CD4-positive, alpha-beta T cell treated with Interleukin-6 for 4 hours (primary cell): ENCODE results near the gene ARID4B.
"Not testable (repeated sequence)": the region's sequence is repeated elsewhere in the genome, so short reads cannot be mapped to it uniquely, and the experiment has no call there.

Experiments used
- DNase-seq: peaks from one replicate; pipeline ENCODE4 v3.0.0-alpha.2; 2020; ENCODE audit warnings: mixed read lengths

The ARID4B gene, protein sequence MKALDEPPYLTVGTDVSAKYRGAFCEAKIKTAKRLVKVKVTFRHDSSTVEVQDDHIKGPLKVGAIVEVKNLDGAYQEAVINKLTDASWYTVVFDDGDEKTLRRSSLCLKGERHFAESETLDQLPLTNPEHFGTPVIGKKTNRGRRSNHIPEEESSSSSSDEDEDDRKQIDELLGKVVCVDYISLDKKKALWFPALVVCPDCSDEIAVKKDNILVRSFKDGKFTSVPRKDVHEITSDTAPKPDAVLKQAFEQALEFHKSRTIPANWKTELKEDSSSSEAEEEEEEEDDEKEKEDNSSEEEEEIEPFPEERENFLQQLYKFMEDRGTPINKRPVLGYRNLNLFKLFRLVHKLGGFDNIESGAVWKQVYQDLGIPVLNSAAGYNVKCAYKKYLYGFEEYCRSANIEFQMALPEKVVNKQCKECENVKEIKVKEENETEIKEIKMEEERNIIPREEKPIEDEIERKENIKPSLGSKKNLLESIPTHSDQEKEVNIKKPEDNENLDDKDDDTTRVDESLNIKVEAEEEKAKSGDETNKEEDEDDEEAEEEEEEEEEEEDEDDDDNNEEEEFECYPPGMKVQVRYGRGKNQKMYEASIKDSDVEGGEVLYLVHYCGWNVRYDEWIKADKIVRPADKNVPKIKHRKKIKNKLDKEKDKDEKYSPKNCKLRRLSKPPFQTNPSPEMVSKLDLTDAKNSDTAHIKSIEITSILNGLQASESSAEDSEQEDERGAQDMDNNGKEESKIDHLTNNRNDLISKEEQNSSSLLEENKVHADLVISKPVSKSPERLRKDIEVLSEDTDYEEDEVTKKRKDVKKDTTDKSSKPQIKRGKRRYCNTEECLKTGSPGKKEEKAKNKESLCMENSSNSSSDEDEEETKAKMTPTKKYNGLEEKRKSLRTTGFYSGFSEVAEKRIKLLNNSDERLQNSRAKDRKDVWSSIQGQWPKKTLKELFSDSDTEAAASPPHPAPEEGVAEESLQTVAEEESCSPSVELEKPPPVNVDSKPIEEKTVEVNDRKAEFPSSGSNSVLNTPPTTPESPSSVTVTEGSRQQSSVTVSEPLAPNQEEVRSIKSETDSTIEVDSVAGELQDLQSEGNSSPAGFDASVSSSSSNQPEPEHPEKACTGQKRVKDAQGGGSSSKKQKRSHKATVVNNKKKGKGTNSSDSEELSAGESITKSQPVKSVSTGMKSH (N-terminal part only)

DNA sequence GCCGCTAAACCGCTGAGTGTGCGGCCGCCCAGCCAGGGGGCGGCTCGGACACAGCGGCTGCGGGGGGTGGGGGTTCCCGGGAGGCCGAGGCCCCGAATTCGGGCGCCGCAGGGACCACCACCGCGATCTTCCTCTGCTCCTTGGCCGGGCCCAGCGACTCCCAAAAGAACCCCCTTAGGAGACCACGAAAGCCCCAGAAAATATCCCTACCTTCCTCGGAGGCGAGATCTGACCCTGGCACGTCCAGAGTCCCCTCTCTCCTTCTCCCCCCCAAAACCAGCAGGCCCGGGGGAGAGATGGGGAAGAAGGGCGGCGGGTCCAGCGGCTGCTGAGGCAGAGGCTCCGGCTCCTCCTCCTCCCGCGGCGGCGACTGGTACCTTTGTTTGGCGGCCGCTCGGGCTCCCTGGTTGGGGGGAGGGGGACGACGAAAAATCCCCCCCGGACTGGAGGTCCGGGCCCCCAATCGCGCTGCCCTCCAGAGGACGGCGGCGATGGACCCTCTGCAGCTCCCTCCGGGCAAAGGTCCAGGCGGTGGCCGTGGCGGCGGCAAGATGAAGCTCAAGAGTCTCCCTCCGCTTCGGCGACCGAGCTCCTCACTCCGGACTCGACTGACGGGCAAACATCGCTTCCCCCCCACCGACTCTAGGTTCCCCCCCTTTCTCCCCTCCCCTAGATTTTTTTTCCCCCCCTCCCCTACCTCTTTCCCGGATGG lies at the start of gene ARID4B:
Gene ARID4B (minus strand): TSS at position 621 of the 712 bp plus-strand sequence. CDS start 1,260 bp downstream, outside the sequence.
- DNase-seq, result peak; percentile 6

DNA sequence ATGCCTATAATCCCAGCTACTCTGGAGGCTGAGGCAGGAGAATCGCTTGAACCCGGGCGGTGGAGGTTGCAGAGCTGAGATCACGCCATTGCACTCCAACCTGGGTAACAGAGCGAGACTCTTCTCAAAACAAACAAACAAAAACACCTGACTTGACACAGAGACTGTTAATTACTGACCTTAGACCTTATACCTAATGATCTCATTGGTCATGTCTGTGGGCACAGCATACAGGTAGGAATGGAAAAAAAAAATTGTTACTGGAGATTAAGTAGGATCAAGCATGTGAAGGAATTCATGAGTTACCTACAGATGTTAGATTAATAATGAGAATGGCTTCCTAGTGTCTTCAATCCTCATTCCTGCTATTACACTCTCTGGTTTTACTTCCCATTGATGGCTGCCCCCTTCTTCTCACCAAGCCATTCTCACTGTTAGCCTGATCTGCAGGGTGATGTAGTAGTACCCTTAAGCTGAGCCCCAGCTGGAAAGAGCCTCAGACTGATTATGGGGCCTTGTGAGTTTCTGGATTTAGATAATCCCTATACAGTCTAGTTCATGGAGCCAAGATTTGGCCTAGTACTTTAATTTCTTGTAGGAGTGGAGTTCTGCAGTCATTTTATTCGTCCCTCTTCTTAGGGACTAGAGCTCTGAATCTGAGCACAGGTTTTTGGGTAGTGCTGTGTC lies 48.1 kb upstream of the ARID4B start:
- no peak for DNase-seq

DNA sequence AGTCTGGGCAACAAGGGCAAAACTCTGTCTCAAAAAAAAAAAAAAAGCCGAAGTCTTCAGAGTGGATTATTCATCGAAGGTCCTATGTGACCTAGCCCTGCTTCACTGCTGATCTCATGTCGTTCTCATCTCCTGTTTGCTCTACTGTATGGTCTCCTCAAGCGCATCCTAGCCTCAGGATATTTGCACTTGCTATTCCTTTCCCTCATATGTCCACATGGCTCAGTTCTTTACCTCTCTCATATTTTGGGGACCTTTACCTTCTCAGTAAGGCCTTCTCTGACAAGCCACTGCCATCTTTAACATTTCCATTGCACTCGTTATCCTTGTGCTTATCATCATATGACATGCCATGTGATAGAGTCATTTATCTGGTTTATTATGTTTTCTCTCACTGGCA lies 41.8 kb upstream of the ARID4B start:
- no peak for DNase-seq

DNA sequence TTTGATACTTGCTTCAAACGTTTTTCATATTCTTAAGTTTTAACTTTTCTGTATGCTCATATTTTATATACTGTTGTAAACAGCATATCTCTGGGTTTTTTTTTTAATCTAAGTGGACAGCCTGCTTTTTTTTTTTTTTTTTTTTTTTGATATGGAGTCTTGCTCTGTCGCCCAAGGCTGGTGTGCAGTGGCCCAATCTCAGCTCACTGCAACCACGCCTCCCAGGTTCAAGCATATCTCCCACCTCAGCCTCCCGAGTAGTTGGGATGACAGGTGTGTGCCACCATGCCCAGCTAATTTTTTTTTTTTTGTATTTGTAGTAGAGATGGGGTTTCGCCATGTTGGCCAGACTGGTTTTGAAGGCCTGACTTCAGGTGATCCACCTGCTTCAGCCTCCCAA lies 40.4 kb upstream of the ARID4B start:
- DNase-seq, result no peak

DNA sequence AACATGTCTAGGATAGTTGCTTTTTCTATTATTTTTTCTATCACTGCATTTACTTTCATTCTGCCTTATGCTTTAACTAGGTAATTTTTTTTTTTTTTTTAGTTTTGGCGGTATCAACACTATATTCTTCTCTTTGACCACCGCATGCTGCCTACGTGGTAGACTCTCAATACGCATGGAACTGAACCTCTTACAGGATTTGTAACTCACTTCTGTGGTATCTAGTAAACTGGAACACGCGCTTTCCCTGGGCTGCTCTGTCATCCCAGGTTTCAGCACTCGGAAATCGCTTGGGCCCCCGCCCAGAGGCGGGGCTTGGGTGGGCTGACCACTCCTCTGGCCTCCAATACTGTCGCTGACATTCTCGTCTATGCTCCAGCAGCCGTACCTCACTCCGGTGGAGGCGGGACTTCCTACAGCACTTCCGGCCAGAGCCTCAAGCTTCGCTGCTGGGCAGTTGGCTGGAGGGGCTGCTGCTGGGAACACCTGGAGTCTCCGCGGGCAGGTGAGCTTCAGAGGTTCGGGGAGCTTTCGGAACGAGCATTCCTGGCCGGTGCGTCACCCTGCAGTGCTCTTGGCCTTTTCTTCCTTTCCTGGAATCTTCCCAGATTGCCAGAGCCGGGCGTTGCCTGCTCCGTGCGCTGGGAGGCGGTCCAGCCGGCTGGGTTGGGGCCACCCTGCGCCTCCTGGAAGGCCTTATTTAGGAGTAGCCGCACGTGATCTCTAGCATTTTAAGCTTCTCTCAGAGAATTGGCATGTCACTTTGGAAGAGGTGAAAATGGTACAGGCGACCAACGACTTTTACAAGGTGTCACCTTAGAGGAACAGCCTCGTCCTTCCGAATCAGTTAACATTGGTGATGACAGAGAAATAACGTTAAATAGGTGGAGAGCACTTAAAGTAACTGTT lies 39.3 kb upstream of the ARID4B start, which contains the start of gene TBCE:
Gene TBCE (plus strand): TSS at position 428 of the 909 bp plus-strand sequence. CDS start 12,623 bp downstream, outside the sequence.
- peak; percentile 91 for DNase-seq

DNA sequence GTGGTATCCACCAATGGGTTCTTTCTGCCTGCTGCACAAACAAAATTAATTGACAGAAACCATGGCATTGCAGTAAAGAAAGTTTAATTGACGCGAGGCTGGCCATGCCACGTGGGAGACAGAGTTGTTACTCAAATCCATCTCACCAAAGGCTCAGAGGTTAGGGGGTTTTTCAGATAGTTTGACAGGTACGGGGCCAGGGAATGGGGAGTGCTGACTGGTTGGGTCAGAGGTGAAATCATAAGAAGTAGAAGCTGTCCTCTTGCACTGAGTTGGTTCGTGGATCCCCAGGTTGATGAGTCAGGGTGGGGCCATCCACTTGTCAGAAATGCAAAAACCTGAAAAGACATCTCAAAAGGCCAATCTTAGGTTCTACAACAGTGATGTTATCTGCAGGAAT lies 38.3 kb upstream of the ARID4B start:
- DNase-seq, result no peak

DNA sequence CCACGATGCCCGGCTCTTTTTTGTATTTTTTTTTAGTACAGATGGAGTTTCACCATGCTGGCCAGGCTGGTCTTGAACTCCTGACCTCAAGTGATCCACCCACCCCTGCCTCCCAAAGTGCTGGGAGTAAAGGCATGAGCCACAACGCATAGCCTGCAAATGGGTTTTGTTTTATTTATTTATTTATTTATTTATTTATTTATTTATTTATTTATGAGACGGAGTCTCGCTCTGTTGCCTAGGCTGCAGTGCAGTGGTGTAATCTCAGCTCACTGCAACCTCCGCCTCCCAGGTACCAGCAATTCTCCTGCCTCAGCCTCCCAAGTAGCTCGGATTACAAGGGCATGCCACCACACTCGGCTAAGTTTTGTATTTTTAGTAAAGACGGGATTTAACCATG lies 36.2 kb upstream of the ARID4B start:
- DNase-seq, result not testable (repeated sequence)

DNA sequence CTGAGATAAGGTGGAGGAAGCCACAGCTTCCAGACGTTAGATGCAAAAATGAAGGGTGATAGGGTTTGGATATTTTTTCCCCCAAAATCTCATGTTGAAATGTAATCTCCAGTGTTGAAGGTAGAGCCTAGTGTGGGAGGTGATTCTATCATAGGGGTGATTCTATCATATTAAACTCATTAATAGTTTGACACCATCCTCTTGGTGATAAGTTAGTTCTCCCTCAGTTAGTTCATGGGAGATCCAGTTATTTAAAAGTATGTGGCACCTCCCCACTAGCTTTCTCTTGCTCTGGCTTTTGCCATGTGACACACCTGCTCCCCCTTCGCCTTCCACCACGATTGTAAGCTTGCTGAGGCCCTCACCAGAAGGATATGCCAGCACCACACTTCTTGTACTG lies 30.9 kb upstream of the ARID4B start:
- DNase-seq, result no peak

DNA sequence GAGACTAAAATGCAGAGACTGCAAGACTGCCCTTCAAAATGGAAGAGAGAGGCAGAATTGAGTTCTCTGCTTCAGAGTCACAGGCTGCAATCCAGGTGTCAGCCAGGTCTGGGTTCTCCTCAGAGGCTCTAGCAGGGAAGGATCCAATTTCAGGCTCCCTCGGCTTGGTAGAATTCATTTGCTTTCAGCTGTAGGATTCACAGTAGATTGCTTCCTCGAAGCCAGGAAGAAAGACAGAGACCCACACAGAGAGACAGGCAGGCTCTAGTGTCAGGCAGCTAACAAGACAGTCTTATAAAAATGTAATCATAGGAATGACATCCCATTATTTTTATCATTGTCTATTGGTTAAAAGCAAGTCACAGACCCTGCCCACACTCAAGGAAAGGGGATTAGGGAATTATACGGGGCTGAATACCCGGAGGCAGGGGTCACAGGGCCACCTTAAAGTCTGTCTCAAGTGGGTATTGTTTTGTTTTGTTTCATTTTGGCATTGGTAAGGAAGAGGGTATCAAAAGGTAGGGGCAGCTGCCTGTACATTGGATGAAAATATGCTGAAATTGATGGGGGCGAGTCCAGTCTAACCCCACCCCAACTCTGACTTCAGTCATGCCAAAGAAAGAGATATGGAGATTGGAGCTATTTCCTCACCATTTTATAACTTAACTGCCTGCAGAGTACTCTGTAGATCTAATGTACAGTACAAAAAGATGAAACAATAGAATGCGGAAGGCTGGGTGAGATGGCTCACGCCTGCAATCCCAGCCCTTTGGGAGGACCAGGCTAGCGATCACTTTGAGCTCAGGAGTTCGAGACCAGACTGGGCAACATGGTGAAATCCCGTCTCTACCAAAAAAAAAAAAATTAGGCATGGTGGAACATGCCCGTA lies 29.8 kb upstream of the ARID4B start:
- no peak for DNase-seq

DNA sequence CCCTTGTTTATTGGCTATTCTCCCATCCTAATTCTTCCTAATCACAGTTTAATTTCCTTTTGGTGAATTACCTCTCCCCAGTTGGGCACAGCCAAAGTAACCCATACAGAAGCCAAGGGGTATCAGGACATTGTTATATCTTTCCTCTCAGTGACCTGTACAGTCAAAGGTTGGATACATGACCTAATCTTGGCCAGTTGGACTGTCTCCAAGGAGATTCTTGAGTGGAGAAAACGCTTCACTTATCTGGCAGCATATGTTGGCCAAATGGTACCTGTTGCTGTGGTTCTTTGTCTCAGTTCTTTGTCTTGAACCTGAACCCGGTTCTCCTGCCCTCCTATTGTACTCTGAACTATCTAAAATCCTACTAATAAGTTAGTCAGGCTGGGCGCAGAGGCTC lies 23.9 kb upstream of the ARID4B start:
- DNase-seq, result no peak

DNA sequence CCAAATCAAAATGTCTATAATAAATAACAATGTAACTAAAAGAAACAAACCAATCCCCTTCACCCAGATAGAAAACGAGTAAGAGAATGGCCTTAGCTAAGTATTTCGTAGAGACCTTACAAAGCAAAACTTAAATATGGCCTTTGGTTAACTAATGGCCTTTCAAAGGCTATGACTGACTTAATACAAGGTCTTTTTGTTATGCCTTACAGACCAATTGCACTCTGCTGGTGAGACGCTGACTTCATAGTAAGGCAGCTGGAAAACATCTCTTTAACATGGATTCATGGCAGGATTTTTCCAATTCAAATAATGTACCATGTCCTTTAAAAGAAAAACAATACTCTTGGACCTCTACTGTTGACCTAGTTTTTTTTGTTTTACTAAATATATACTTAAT lies 23.5 kb upstream of the ARID4B start:
- DNase-seq, result no peak

DNA sequence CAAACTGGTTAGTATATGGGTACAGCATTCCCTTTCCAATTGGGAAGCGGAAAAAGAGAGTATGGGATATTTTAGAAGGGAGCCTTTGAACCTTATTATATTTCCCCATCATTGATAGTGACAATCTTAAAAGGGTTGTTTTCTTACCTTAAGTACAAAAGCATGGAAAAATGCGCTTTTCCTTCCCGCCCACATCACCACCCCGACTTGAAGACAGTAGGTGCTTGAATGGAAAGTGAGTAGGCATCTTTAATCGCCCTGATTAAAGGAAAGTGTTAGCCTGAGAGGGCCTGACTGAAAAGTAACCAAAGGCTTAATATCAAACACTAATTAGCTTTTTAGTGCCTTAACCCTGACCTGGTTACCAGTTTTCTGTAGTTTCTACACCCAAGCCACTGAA lies 15.7 kb upstream of the ARID4B start:
- no peak for DNase-seq

DNA sequence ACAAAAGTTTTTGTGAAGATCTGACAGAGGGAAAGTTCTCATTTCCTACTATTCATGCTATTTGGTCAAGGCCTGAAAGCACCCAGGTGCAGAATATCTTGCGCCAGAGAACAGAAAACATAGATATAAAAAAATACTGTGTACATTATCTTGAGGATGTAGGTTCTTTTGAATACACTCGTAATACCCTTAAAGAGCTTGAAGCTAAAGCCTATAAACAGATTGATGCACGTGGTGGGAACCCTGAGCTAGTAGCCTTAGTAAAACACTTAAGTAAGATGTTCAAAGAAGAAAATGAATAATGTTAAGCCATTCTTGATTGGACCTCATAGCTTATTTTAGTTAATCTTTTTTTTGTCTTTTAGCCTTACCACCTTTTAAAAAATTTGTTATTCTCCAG lies 14.5 kb upstream of the ARID4B start:
- DNase-seq, result no peak

DNA sequence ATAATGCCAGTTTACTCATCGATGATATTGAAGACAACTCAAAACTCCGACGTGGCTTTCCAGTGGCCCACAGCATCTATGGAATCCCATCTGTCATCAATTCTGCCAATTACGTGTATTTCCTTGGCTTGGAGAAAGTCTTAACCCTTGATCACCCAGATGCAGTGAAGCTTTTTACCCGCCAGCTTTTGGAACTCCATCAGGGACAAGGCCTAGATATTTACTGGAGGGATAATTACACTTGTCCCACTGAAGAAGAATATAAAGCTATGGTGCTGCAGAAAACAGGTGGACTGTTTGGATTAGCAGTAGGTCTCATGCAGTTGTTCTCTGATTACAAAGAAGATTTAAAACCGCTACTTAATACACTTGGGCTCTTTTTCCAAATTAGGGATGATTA lies 14.1 kb upstream of the ARID4B start:
- no peak for DNase-seq

DNA sequence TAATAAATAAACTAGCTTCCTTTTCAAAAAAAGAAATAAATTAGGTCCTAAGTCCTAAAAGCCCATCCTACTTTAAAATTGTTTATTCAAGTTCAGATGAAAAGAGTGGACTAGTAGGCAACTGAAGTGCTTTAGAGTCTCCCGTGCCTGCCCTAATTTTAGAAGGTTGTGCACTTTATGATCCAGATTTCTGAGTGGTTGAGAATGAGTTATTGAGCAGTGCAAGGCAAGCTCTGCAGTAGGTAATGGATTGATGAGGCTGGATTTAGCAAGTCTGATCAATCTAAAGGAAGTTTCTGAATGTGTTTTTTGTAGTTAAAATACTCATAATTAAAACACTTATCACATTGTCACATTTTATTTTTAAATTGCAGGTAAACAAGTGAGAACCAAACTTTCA lies 13.4 kb upstream of the ARID4B start:
- no peak for DNase-seq

DNA sequence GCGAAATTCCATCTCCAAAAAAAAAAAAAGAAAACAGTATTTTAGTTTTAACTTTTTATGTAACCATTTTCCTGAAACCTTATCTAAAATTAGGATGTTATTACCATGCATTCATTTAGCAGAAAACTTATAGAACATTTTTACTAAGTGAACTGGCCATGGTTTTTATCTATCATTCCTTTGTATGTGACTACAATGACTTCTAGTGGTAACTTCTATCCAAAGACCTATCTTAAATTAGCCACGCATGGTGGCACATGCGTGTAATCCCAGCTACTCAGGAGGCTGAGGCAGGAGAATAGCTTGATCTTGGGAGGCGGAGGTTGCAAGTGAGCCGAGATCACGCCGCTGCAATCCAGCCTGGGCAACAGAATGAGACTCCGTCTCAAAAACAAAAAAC lies 11.8 kb upstream of the ARID4B start:
- no peak for DNase-seq

DNA sequence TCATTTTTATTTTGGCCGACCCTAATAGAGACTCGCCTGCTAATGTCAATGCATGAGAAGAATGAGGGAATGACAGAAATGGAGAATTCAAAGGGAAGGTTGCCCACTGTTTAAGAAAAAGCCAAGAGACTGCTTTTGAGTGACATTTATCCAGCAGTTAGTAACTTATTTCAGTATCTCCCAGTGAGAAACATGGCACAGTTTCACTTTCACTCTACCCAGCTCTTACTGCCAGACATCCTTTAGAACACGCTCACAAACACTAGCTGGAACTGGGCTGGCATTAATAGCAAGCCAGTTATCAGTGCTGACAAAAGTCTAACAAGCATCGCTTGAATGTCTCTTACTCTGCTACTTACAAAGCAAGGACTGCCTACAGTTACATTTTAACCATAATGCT lies 8.9 kb upstream of the ARID4B start:
- DNase-seq, result peak; percentile 39

DNA sequence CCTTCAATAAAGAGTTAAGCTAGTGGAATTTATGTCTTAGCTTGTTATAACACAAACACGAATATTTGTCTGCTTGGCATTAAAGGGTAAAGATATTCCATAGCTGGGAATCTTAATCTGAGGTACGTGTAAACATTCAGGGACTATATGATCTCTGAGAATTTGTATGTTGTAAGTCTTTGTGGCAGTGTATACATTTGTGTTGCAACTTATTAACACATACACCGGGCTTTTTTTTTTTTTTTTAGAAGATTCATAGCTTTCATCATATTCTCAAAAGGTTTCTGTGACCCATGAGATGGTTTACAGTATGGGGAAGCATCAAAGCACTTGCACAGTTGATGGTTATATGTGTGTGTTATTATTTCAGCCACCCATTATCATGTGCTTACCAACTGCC lies 3.4 kb upstream of the ARID4B start:
- DNase-seq, result no peak

DNA sequence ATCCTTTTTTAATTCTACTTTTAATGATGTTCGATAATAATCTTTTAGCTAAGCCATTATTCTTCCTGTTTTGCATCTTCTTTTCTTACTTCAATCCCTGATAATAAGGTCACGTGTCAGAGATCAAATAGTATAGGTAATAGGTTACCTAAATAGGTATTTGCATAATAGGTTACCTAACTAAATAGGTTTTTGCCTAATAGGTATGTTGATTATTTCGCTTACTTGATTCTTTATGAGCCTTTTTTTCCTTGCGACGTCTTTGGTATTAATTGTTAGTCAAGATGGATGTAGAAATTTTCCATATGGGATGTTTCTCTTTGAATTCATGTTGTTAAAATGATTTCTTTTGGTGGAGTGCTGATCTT lies 2.9 kb upstream of the ARID4B start:
- DNase-seq, result no peak
